ENCODE data around the gene HHAT.

Gene HHAT

GRCh38 chr1:210328746-210329503, at the start of gene HHAT:
TSS of gene HHAT (plus strand) at chr1:210328902. CDS start at chr1:210348976, 20,074 bp downstream.
- peak; percentile 39 for TF ChIP-seq CTCF (IDR thresholded peaks at IDR 0.05)
- TF ChIP-seq ZFX (IDR thresholded peaks at IDR 0.05; ENCODE audit: borderline replicate concordance) = no peak
- H3K27ac ChIP-seq = peak within 1 kb of the TSS; percentile 92

GRCh38 chr1:210280221-210280620, 48.5 kb upstream of the HHAT start:
- no peak overlapping the region for H3K27ac ChIP-seq
- no peak for TF ChIP-seq CTCF (IDR thresholded peaks at IDR 0.05)
- TF ChIP-seq ZFX (IDR thresholded peaks at IDR 0.05; ENCODE audit: borderline replicate concordance) = no peak

GRCh38 chr1:210288116-210288515, 40.6 kb upstream of the HHAT start:
- H3K27ac ChIP-seq = no peak overlapping the region
- TF ChIP-seq ZFX (IDR thresholded peaks at IDR 0.05; ENCODE audit: borderline replicate concordance) (no peak), CTCF (IDR thresholded peaks at IDR 0.05) (no peak)

- no peak for TF ChIP-seq ZFX (IDR thresholded peaks at IDR 0.05; ENCODE audit: borderline replicate concordance)
- TF ChIP-seq CTCF (IDR thresholded peaks at IDR 0.05) = no peak
- no peak overlapping the region for H3K27ac ChIP-seq
These were observed 39.5 kb upstream of the HHAT start for GRCh38 chr1:210289248-210289647.

GRCh38 chr1:210291081-210291764, 37.5 kb upstream of the HHAT start:
- no peak overlapping the region for H3K27ac ChIP-seq
- no peak for TF ChIP-seq CTCF (IDR thresholded peaks at IDR 0.05)
- TF ChIP-seq ZFX (IDR thresholded peaks at IDR 0.05; ENCODE audit: borderline replicate concordance) = no peak

GRCh38 chr1:210291786-210292230, 36.9 kb upstream of the HHAT start:
- no peak overlapping the region for H3K27ac ChIP-seq
- TF ChIP-seq ZFX (IDR thresholded peaks at IDR 0.05; ENCODE audit: borderline replicate concordance) (no peak), CTCF (IDR thresholded peaks at IDR 0.05) (no peak)

Measured in 22Rv1 (cell line).